Gastroesophageal sphincter (tissue), 4 donors: ENCODE measurements around the gene NIPAL1. TPM values are rescaled to one million over a fixed set of nuclear protein-coding genes. Genes with fewer than 3 reads are reported as not detected.

Experiments used
- ATAC-seq: fragments of 150-250 bp; one replicate; pipeline ENCODE4 v1.9.1; 2016; ENCODE audit warnings: mild to moderate bottlenecking, moderate library complexity
- H3K27ac ChIP-seq, 4 donors: fragments of 200-600 bp; sonication (generic) in 3 of 4; 1 replicate in 3 of 4; 2 replicates in 1 of 4; pipeline ENCODE4 v1.5.1; 2016 to 2019
- H3K27me3 ChIP-seq: fragments of 200-600 bp; sonication (generic); one replicate; pipeline ENCODE4 v1.5.1; 2019
- H3K36me3 ChIP-seq, 2 donors: fragments of 200-600 bp; sonication (generic); one replicate each; pipeline ENCODE4 v1.5.1; 2019; ENCODE audit warnings: control low read depth in 1 of 2
- H3K4me1 ChIP-seq, 3 donors: fragments of 200-600 bp; sonication (generic); 1 replicate in 2 of 3; 2 replicates in 1 of 3; pipeline ENCODE4 v1.5.1; 2016 to 2019; ENCODE audit warnings: control low read depth in 2 of 3
- H3K4me3 ChIP-seq, 2 donors: fragments of 200-600 bp; sonication (generic); one replicate each; pipeline ENCODE4 v1.5.1; 2019; ENCODE audit warnings: mild to moderate bottlenecking in 1 of 2, moderate library complexity in 1 of 2
- H3K9me3 ChIP-seq, 3 donors: fragments of 200-600 bp; sonication (generic); one replicate each; pipeline ENCODE4 v1.5.1; 2017 to 2019; ENCODE audit warnings: control low read depth in 2 of 3
- CTCF ChIP-seq, 4 experiments: fragments of 200-600 bp in 2 of 4; fragments of 450-650 bp in 2 of 4; sonication (generic) in 1 of 4; IDR thresholded peaks; one replicate each; pipeline ENCODE4 v1.5.1; 2017 to 2019; ENCODE audit warnings: antibody characterized with exemption in 4 of 4, mild to moderate bottlenecking in 2 of 4, moderate library complexity in 2 of 4
- EP300 ChIP-seq: sonication (generic); formaldehyde crosslinking; IDR thresholded peaks from one replicate; pipeline ENCODE4 v1.6.1; 2017; ENCODE audit warnings: antibody characterized with exemption, mild to moderate bottlenecking
- POLR2A ChIP-seq, 2 donors: fragments of 450-650 bp; IDR thresholded peaks; one replicate each; pipeline ENCODE4 v1.6.1; 2017; ENCODE audit warnings: antibody characterized with exemption in 2 of 2, mild to moderate bottlenecking in 2 of 2, moderate library complexity in 1 of 2
- POLR2AphosphoS5 ChIP-seq: sonication (generic); formaldehyde crosslinking; IDR thresholded peaks from one replicate; pipeline ENCODE4 v1.6.1; 2017; ENCODE audit warnings: antibody characterized with exemption
- WGBS, 2 donors: methylation state at CpG; one replicate each; pipeline ENCODE4 v1.1.5; 2018; ENCODE audit warnings: low coverage in 1 of 2; 5-methylcytosine and 5-hydroxymethylcytosine counted together
- total RNA-seq, 4 donors: library from RNA; depleted of rRNA; stranded (reverse); fragments of >200 nt; gene quantifications; one replicate each; pipeline ENCODE4 v1.1.0, GENCODE V29; 2016

The NIPAL1 gene
- total RNA-seq, 4 donors from 2014 or later: 0.16 to 2.0 (median 0.25) TPM

GRCh38 chr4:48081196-48081595 is 64.6 kb downstream of the NIPAL1 start:
- Histone ChIP-seq H3K27ac (no peak overlapping the region), H3K36me3 (no peaks in the 10 kb centered on the region), H3K9me3 (no peaks in the 10 kb centered on the region), H3K4me1 (no peaks in the 10 kb centered on the region), H3K4me3 (no peak overlapping the region), H3K27me3 (peaks cover 6% of the 10 kb centered on the region)
- 64 to 89% methylated on average over 1 of the region's 1 CpG for WGBS, 2 donors
- TF ChIP-seq POLR2AphosphoS5: no peak
- no peak for TF ChIP-seq EP300
- TF ChIP-seq POLR2A (IDR thresholded peaks at IDR 0.05): no peak
- no peak for TF ChIP-seq CTCF (IDR thresholded peaks at IDR 0.05)
- ATAC-seq: no peak

DNA sequence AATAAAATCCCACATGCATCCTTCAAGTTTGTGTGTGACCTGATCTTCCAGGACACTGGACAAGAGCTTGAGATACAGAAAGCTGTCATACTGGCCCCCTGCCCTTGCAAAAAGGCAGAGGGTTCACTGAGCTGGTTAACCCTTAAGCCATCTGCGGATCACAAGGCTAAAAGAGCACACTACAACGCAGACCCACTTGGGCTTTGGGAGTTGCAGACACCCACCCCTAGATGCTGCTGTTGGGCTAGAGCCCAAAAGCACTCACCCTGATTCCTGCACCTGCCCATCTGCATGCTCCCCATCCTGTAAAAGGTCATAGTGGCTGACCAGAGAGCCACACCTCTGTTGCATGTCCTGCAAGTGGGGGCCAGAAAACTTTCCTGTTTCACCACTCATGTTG is 66.4 kb downstream of the NIPAL1 start:
- Histone ChIP-seq H3K27ac (no peak overlapping the region), H3K4me1 (no peaks in the 10 kb centered on the region), H3K27me3 (peaks cover 6% of the 10 kb centered on the region), H3K4me3 (no peak overlapping the region), H3K9me3 (no peaks in the 10 kb centered on the region), H3K36me3 (no peaks in the 10 kb centered on the region)
- no peak for TF ChIP-seq POLR2A (IDR thresholded peaks at IDR 0.05)
- no peak for ATAC-seq
- 67 to 90% methylated on average over 2 of the region's 2 CpGs for WGBS, 2 donors

- Histone ChIP-seq H3K36me3 (no peaks in the 10 kb centered on the region), H3K4me1 (no peaks in the 10 kb centered on the region), H3K9me3 (no peaks in the 10 kb centered on the region), H3K27me3 (peaks cover 6% of the 10 kb centered on the region), H3K27ac (no peak overlapping the region), H3K4me3 (no peak overlapping the region)
- WGBS, 2 donors: 66 to 70% methylated on average over 6 to 8 of the region's 8 CpGs
- ATAC-seq: no peak
- TF ChIP-seq CTCF (IDR thresholded peaks at IDR 0.05) (no peak), EP300 (no peak), POLR2AphosphoS5 (no peak), POLR2A (IDR thresholded peaks at IDR 0.05) (no peak)
Measured at GRCh38 chr4:48085821-48086589, 69.4 kb downstream of the NIPAL1 start.

Other genes with a start within 250 kb of the NIPAL1 start
- gene CORIN, start 178.7 kb upstream of the NIPAL1 start, total RNA-seq: 1 to 10 TPM in 3 of 4 donors, under 1 TPM in 1; 0.47 to 3.3 (median 2.2) TPM
- gene NFXL1, start 102.2 kb upstream of the NIPAL1 start, total RNA-seq: 10 to 100 TPM in 2 of 4 donors, 1 to 10 TPM in 2; 7.8 to 12.8 (median 9.3) TPM
- 1 to 10 TPM in 1 of 4 donors, under 1 TPM in 1, not detected in 2; 0.40 to 1.8 TPM for gene CNGA1, start 91 bp upstream of the NIPAL1 start, total RNA-seq
- gene TXK, start 117.5 kb downstream of the NIPAL1 start, total RNA-seq: under 1 TPM in 3 of 4 donors, not detected in 1; 0.32 to 0.81 (median 0.39) TPM